HG02981 (cell line): ENCODE results near the gene RNF180.
"Not testable (repeated sequence)": the region's sequence is repeated elsewhere in the genome, so short reads cannot be mapped to it uniquely, and the experiment has no call there.

Experiments
- ATAC-seq: cut with Tn5 transposase; IDR thresholded peaks from one replicate; pipeline ENCODE4 v1.9.1; 2021; ENCODE audit warnings: mild to moderate bottlenecking, moderate library complexity; ENCODE audit not compliant: unreplicated experiment

Gene RNF180

DNA sequence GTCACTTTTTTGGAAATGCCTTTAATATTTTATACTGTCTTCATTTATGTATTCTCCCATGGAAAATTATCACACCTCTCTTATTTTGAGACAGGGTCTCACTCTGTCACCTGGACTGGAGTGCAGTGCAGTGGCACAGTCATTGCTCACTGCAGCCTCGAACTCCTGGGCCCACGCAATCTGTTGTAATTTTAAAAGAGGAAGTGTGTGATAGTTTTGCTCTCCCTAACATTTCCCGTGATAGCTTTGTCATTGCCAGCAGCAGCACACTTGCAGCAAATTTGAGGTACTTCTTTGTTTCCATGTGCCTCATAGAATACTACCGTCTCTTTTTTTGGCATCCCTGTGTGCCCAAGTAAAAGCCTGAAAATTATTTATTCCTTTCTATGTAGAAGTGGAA is 103.5 kb downstream of the RNF180 start:
- ATAC-seq, result no peak

DNA sequence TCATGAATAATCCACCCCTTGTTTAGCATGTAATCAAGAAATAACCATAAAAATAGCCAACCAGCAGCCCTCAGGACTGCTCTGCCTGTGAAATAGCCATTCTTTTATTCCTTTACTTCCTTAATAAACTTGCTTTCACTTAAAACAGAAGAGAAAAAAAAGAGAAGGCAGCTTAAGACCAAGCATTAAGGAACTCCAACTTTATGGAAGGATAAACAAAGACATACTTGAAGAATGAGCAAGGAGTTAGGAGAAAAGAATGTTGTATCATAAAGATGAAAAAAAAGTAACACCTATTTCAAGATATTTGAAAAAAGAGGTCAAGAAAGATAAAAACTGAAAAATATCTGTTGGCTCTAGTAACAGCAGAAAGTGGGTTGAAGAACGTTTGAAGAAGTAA is 107.6 kb downstream of the RNF180 start:
- no peak for ATAC-seq

GRCh38 chr5:64285188-64286130 is 119.8 kb downstream of the RNF180 start:
- no peak for ATAC-seq

DNA sequence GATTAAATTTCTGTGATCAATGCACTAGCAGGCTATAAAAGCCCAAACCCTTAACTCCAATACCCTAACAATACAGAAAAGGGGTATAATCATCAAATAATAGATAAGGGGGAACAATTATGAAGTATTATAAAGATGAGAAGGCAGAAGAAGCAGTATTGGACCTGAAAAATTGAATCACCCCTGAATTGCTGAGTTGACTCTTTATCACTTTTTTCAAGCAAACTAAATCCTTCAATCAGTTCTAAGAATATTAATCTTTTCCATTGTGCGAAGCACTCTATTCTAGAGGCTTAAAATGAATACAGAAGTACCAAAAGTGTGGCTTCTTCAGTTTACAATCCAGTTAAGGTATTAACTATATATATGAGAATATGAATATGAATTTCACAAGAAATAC is 120.7 kb downstream of the RNF180 start:
- no peak for ATAC-seq

DNA sequence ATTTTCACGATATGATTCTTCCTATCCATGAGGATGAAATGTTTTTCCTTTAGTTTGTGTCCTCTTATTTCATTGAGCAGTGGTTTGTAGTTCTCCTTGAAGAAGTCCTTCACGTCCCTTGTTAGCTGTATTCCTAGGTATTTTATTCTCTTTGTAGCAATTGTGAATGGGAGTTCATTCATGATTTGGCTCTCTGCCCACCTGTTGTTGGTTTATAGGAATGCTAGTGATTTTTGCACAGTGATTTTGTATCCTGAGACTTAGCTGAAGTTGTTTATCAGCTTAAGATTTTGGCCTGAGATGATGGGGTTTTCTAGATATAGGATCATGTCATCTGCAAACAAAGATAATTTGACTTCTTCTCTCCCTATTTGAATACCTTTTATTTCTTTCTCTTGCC is 122.9 kb downstream of the RNF180 start:
- ATAC-seq, result not testable (repeated sequence)

- no peak for ATAC-seq
Measured at GRCh38 chr5:64292611-64293215, 127.1 kb downstream of the RNF180 start.

DNA sequence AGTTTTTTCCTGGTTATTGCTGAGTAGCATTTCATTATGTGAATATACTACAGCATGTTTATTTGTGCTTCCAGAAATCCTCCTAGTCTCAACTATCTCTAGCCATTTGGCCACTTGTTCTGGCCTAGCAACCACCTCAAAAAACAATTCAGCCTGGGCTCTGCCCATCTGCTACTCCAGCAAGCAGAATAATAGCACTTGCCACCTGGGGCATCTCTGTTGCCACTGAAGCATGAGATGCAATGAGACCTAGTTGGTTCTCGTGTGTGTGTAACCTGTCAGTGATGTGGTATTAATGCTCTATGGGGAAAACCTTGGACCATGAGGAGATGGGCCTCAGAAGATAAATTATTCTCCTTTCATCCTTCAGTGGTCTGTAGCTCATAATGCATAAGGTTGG is 129.5 kb downstream of the RNF180 start:
- no peak for ATAC-seq

DNA sequence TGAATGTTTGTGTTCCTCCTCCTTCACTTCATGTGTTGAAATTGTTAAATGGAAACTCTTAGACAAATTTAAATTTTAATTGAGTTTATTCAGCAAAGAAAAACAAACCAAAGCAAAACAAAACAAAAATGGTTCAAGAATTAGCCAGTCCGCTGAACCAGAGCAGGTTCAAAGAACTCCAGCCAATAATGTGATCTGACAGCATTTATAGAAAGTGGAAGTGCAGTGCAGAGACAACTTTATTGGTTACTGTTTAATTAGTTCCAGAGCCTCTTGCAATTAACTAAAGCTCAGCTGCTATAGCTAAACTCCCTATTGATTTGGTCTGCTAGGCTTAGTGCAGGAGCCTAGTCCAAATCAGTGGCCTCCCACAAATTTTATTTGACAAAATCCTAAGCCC is 132.9 kb downstream of the RNF180 start:
- ATAC-seq, result no peak

- ATAC-seq, result no peak
Measured at GRCh38 chr5:64299805-64300204, 134.2 kb downstream of the RNF180 start.

GRCh38 chr5:64301566-64301965 is 135.9 kb downstream of the RNF180 start:
- ATAC-seq, result no peak

DNA sequence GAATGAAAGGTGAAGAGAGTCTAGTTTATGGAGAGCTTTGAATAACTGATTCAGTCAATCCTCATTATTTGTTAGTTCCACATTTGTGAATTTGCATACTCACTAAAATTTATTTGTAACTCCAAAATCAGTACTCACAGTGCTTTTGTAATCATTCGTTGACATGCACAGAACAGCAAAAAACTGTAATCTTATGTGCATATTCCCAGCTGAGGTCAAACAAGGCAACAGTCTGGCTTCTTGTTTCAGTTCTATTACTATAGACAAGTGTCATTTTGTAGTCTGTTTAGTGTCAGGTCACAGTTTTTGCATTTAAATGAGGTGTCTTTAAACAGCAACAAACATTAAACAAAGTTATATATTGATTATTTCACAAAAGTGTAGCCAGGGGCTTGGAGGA is 142.5 kb downstream of the RNF180 start:
- no peak for ATAC-seq

- ATAC-seq, result no peak
Measured at GRCh38 chr5:64312491-64312890, 146.8 kb downstream of the RNF180 start.

GRCh38 chr5:64315778-64316177 is 150.1 kb downstream of the RNF180 start:
- ATAC-seq, result no peak

DNA sequence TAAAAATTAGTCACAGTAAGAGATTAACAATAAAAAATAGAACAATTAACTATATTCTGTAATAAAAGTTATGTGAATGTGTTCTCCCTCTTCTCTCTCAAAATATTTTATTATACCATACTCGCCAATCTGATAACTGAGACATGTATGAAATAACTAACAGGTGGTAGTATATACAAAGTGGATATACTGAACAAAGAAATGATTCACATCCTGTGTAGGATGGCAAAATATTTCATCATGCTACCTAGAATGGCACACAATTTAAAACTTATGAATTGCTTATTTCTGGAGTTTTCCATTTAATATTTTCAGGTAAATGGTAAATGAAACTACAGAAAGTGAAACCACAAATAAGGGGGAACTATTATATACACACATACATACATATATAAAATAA is 152.5 kb downstream of the RNF180 start:
- ATAC-seq, result no peak

GRCh38 chr5:64323591-64323990 is 157.9 kb downstream of the RNF180 start:
- ATAC-seq, result no peak

DNA sequence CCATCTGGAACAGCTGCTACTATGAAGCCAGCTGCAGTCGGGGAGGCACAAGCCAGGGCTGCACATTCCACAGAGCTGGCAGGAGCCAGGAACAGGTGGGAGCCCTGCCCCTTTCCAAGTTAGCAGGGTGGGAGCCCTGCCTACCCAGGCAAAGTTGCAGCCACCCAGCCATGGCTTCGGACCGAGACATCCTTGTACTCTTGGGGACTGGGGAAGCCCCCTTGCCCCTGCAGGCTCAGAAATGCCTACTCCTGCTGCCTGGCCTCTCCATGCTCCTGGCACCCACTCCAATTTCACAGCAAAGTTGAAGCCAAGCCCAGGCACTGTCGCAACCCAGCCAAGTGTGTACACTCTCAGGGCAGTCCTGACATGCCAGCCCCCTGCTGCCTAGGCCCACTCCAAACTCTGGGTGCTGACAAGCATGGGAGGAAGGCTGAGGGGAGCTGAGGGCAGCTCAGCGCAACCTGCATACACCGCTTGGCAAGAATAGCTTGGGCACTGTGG is 165.1 kb downstream of the RNF180 start:
- ATAC-seq, result no peak

DNA sequence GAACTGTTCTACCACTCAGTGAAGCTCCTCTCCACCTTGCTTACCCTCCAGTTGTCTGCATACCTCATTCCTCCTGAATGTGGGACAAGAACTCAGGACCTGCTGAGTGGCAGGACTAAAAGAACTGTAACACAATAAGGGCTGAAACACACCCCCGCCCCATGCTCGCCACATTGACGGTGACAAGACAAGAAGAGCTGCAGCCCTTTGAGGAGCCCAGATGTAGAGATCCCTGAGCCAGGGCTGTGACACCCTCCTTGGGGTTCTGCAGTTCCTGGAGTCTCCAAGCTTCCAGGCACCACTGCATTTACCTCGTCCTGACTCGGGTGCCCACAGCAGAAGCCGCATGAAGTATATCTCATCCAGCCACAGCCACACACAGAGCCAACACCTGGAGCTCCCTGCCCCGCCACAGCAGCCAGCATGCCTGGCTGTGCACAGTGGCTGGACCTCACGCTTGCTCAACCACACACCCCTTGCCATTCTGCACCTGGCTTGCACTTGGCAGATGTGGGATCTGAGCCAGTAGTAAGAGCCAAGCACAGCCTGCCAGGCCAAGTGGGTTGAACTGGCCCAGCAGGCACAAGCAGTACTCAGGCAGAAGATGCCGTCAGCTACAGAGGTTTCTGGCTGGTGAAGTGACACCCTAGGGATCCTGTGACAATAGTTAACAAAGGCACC is 166.1 kb downstream of the RNF180 start:
- ATAC-seq, result no peak

GRCh38 chr5:64333886-64334285 is 168.2 kb downstream of the RNF180 start:
- no peak for ATAC-seq

GRCh38 chr5:64339769-64340168 is 174.1 kb downstream of the RNF180 start:
- ATAC-seq, result no peak

DNA sequence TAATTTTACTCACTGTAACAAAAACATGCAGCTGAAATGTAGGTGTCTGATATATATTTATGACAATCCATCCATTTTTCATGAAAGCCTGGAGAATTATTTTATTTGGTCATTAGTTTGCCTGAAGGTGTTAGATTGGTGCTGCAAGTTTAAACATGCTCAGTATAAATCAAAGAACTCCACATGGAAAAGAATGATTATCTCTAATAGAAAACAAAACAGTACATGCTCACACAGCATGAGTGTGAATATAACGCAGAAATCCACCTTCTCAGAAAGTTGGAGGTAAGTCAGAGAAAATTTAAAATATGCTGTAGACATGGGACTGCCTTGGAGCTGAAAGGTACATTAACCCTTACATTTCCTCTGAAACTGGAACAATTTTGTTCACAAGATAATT is 174.7 kb downstream of the RNF180 start:
- ATAC-seq, result no peak

- no peak for ATAC-seq
Measured at GRCh38 chr5:64341340-64341739, 175.7 kb downstream of the RNF180 start.

GRCh38 chr5:64344501-64344900 is 178.9 kb downstream of the RNF180 start:
- ATAC-seq, result no peak
